GM18499 (cell line): ENCODE measurements around the gene OR13J1.
"Not testable (repeated sequence)": the region's sequence is repeated elsewhere in the genome, so short reads cannot be mapped to it uniquely, and the experiment has no call there.

Source experiments
- ATAC-seq: cut with Tn5 transposase; IDR thresholded peaks from one replicate; pipeline ENCODE4 v1.9.1; 2021; ENCODE audit warnings: moderate number of reproducible peaks; ENCODE audit not compliant: insufficient read depth, unreplicated experiment

OR13J1 gene

GRCh38 chr9:35905051-35905781 is 35.0 kb upstream of the OR13J1 start:
- ATAC-seq, result no peak

DNA sequence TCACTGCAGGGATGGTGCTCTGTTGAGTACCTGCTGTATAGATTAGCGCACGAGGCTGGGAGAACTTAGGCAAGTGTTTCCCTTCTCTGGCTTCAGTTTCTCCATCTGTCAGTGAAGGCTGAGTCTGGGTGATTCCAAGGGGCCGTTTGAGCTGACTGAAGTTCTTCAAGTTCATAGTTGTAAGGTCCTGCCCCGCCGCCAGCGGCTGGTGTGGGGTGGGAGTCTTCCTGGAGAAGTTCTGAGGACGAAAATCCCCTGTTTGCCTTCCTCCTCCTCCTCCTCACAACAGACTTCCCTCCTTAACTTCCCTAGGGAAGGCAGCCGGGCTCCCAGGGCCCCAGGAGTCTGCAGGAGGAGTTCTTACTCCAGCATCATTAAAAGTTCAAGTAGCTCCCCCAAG is 34.1 kb upstream of the OR13J1 start:
- ATAC-seq, result no peak

DNA sequence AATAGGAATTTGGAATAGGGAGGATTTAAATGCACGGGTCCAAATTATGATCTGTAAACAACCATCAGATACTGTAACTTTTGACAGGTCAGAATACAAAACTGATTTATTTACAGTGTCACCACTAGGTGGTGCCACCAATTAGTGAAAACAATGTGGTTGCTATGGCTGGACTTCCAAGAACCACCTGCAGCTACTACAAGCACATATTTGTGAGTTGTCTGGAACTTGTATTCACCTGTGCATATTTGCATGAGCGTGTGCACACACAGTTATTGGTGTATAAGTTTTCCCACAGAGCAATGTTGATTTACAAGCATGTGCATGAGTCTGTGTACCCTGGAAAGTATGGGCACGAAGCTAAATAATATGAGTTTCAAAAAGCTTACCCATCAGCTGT is 32.8 kb upstream of the OR13J1 start:
- ATAC-seq, result no peak

DNA sequence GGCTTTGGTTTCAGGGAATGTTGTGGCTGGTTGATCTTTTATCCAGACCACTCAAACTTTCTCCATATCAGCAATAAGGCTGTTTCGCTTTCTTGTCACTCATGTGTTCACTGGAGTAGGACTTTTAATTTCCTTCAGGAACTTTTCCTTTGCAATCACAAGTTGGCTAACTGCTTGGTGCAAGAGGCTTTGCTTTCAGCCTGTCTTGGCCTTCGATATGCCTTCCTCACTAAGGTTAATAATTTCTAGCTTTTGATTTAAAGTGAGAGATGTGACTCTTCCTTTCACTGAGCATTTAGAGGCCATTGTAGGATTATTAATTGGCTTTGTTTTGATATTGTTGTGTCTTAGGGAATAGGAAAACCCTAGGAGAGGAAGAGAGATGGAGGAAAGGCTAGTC is 28.8 kb upstream of the OR13J1 start:
- ATAC-seq, result no peak

- ATAC-seq, result no peak
Measured at GRCh38 chr9:35898337-35898736, 28.1 kb upstream of the OR13J1 start.

DNA sequence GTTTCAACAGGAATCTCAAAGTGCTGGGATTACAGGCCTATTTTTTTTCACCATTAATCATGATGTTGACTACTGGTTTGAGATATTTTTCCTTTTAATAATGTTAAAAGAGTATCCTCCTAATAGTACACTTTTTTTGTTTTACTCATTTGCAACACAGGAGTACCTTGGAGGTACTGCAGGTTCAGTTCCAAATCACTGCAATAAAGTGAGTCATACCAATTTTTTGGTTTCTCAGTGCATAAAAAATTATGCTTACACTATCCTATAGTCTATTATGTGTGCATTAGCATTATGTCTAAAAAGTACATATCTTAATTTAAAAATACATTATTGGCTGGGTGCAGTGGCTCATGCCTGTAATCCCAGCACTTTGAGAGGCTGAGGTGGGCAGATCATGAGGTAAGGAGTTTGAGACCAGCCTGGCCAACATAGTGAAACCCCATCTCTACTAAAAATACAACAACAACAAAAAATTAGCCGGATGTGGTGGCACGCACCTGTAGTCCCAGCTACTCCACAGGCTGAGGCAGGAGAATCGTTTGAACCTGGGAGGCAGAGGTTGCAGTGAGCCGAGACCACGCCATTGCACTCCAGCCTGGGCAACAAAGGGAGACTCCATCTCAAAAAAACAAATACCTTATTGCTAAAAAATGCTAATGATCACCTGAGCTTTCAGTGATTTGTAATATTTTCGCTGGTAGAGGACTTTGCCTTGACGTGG is 27.3 kb upstream of the OR13J1 start:
- not testable (repeated sequence) for ATAC-seq

DNA sequence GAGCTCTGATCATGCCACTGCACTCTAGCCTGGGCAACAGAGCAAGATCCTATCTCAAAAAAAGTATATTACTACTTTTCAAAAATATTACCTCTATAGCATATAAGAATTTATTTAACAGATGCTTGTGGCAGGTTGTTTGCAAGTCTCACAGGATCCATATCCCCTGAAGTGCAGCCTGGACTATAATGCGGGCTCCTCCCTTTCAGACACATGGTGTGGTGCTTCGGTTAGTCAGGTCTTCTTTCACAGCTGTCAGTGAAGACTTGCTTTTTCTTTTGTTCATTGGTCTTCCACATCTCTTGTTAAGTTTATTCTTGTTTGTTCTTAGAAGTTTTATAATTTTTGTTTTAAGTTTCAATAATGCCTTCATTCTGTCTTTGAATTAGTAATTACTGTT is 26.4 kb upstream of the OR13J1 start:
- ATAC-seq, result no peak

DNA sequence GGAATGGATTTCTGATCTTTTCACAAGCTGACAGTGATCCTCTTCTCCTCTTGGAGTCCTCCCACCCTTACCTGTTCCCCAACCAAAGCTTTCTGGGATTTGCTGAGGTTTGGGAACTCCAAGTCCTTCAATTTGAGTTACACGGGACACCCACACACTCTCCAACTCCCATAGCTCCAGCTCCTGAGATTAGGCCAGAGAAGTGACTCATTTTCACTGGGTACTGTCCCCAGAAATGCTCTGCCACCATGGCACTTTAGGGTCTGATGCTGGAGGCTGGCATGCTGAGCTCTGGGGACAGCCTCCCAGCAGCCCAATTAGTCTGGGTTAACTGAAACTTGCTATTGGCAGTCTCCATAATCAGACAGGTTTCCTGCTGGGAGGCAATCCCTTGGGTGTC is 21.9 kb upstream of the OR13J1 start:
- no peak for ATAC-seq

DNA sequence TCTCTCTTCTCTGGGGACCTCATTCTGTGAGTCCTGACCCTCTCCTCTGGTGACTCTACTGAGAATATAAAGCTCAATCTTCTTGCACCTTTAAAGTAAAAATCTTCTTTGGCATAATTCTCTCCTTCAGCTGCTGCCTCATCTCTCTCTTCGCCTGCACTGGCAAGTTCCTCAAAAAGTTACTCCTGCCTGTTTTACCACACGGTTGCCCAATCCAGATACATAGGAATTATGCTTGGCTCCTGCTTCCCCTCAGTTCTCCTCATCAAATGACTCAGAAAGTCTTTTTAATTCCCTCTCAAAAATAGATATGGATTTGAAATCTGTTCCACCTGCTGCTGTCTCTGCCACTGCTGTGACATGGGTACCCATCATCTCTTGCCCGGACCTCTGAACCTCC is 21.4 kb upstream of the OR13J1 start:
- ATAC-seq, result no peak

DNA sequence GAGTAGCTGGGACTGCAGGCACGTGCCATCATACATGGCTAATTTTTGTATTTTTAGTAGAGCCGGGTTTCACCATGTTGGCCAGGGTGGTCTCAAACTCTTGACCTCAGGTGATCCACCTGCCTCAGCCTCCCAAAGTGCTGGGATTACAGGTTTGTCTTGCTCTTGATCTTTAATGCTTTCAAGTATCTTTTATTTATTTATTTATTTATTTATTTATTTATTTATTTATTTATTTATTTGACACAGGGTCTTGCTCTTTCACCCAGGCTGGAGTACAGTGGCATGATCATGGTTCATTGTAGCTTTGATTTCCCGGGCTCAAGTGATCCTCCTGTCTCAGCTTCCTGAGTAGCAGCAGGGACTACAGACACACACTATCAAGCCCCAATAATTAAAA is 14.7 kb upstream of the OR13J1 start:
- not testable (repeated sequence) for ATAC-seq

- ATAC-seq, result no peak
Measured at GRCh38 chr9:35882996-35883395, 12.8 kb upstream of the OR13J1 start.

GRCh38 chr9:35882263-35882848 is 12.2 kb upstream of the OR13J1 start:
- ATAC-seq, result no peak

DNA sequence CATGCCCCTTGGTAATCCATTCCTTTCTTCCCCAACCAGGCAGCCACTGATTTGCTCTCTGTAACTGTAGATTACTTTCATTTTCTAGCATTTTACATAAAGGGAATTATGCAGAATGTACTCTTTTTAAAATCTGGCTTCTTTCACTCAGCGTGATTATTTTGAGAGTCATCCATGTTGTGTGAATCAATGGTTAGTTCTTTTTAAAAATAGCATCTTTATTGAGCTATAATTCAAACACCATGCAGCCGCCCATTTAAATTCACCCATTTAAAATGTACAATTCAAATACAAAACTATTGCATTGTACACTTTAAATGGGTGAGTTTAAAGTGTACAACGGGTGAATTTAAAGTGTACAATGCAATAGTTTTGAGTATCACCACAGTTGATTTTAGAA is 2.3 kb upstream of the OR13J1 start:
- ATAC-seq, result no peak

DNA sequence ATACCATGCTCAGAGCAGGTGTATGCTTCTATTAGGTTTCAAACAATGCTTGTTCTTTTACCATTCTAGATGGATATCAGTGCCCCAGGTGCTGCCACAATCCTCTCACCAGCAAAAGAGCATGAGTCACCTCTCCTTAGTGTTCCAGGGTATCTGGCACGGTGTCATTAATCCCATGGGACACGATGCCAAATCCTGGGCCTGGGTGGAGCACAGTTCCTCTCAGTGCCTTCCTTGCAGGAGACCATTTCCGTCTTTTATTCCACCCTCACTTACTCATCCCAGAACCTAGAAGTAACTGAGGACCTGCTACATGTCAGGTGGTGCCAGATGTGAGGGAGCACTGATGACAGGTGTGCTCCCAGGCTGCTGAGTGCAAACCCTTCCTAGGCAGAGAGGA is 1.3 kb upstream of the OR13J1 start:
- ATAC-seq, result no peak

DNA sequence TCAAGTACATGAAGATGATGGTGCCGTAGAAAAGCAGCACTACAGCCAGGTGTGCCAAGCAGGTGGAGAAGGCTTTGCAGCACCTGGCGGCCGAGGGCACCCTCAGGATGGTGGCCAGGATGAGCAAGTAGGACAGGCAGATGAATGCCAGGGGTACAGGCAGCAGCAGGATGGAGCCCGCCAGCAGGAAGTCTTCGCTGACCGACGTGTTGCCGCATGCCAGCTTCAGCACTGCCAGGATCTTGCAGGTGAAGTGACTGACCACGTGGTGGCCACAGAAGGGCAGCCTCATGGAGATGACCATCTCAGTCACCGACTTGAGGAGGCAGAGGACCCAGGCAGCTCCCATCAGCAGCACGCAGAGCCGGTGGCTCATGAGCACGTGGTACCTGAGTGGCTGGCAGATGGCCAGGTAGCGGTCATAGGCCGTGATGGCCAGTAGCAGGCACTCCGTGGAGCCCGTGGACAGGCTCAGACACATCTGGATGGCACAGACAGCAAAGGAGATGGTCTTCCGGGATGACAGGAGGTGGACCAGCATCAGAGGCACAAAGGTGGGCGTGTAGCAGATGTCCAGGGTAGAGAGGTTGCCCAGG is 482 bp downstream of the OR13J1 start:
- no peak for ATAC-seq

GRCh38 chr9:35868933-35869332 is 1.3 kb downstream of the OR13J1 start:
- no peak for ATAC-seq

DNA sequence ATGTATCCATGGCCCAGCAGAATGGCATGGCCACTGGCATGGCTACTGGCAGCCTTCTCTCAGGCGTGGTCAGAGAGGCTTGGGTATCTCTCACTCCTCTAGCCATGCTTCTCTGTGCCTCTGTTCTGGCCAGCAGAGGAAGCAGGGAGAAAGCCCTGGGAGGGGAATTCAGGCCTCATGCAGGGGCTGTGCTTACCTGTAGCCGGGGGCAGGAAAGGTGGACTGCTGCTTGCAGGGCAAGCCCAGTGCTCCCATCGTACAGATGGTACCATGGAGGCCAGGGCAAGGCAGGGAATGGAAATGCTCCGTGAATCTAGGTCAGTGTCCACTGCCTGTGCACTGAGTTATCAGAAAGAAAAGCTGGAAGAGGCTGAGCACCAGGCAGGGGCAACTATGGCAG is 2.7 kb downstream of the OR13J1 start:
- ATAC-seq, result no peak

GRCh38 chr9:35864695-35865255 is 5.4 kb downstream of the OR13J1 start:
- no peak for ATAC-seq

DNA sequence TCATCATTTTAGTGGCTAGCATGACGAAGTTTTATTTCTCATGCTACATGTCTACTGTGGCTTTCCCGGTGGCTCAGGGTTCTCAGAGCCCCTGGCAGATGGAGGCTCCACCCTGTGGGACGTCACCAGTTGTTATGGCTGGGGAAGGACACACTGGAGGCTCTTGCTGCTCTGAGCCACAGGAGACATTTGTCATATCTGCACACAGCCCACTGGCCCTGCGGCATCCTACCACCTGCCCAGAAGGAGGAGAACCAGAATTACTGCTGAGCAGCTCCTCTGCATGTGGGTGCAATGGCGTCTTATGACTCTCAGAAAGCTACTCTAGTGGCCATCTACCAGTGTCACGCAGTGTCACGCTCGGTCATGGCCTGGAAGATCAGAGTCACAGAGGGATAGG is 6.6 kb downstream of the OR13J1 start:
- no peak for ATAC-seq

GRCh38 chr9:35862328-35862727 is 7.9 kb downstream of the OR13J1 start:
- no peak for ATAC-seq
